GM21576 (cell line): ENCODE results near the gene TFF3.

Source experiments
- ATAC-seq: cut with Tn5 transposase; IDR thresholded peaks from one replicate; pipeline ENCODE4 v1.9.1; 2021; ENCODE audit warnings: mild to moderate bottlenecking, moderate library complexity; ENCODE audit not compliant: unreplicated experiment

The TFF3 gene

GRCh38 chr21:42347601-42348327 is 32.6 kb upstream of the TFF3 start:
- no peak for ATAC-seq

- no peak for ATAC-seq
Measured at GRCh38 chr21:42346866-42347600, 31.8 kb upstream of the TFF3 start.

- no peak for ATAC-seq
Measured at GRCh38 chr21:42346441-42346840, 31.2 kb upstream of the TFF3 start.

- no peak for ATAC-seq
Measured at GRCh38 chr21:42344631-42345030, 29.4 kb upstream of the TFF3 start.

- no peak for ATAC-seq
Measured at GRCh38 chr21:42343963-42344510, 28.8 kb upstream of the TFF3 start.

- ATAC-seq: no peak
Measured at GRCh38 chr21:42343556-42343955, 28.3 kb upstream of the TFF3 start.

- ATAC-seq: no peak
Measured at GRCh38 chr21:42343101-42343500, 27.9 kb upstream of the TFF3 start.

- ATAC-seq: no peak
Measured at GRCh38 chr21:42341776-42342542, 26.8 kb upstream of the TFF3 start.

GRCh38 chr21:42340187-42341050 is 25.2 kb upstream of the TFF3 start:
- no peak for ATAC-seq

- no peak for ATAC-seq
Measured at GRCh38 chr21:42338729-42339715, 23.8 kb upstream of the TFF3 start.

- no peak for ATAC-seq
Measured at GRCh38 chr21:42337830-42338728, 22.9 kb upstream of the TFF3 start.

GRCh38 chr21:42337276-42337675 is 22.1 kb upstream of the TFF3 start:
- ATAC-seq: no peak

GRCh38 chr21:42336054-42336453 is 20.8 kb upstream of the TFF3 start:
- ATAC-seq: no peak

GRCh38 chr21:42332557-42333317 is 17.5 kb upstream of the TFF3 start:
- no peak for ATAC-seq

- ATAC-seq: no peak
Measured at GRCh38 chr21:42331660-42332059, 16.5 kb upstream of the TFF3 start.

GRCh38 chr21:42330380-42331371 is 15.5 kb upstream of the TFF3 start:
- no peak for ATAC-seq
